SK-N-SH treated with all-trans-retinoic acid at 6 μM for 48 hours (cell line): Measurements from ENCODE around the gene ACKR3.

Source experiments
- ATAC-seq: fragments of 200-7000 bp; cut with Tn5 transposase; 3 replicates; pipeline ENCODE4 v1.9.1; 2020; ENCODE audit warnings: mild to moderate bottlenecking, moderate library complexity
- ARNTL ChIP-seq: fragments of 450-650 bp; formaldehyde crosslinking; IDR thresholded peaks from 2 replicates; pipeline ENCODE4 v1.5.0; 2020; ENCODE audit warnings: low read depth, mild to moderate bottlenecking, moderate library complexity, borderline replicate concordance
- BACH2 ChIP-seq: fragments of 250-450 bp; sonication (Bioruptor Pico); IDR thresholded peaks from 2 replicates; pipeline ENCODE4 v1.9.0; 2021; ENCODE audit warnings: mild to moderate bottlenecking, borderline replicate concordance
- CSDC2 ChIP-seq: fragments of 250-450 bp; sonication (Bioruptor Pico); IDR thresholded peaks from 2 replicates; pipeline ENCODE4 v1.5.0; 2020; ENCODE audit warnings: mild to moderate bottlenecking, moderate library complexity
- ESRRG ChIP-seq: fragments of 250-450 bp; sonication (Bioruptor Pico); IDR thresholded peaks from 2 replicates; pipeline ENCODE4 v1.6.1; 2021; ENCODE audit warnings: mild to moderate bottlenecking
- GLIS3 ChIP-seq: fragments of 250-450 bp; sonication (Bioruptor Pico); IDR thresholded peaks from 2 replicates; pipeline ENCODE4 v1.5.0; 2020; ENCODE audit warnings: mild to moderate bottlenecking, moderate library complexity
- ISL1 ChIP-seq: fragments of 250-450 bp; sonication (Bioruptor Pico); IDR thresholded peaks from 2 replicates; pipeline ENCODE4 v2.1.2; 2022; ENCODE audit warnings: mild to moderate bottlenecking, moderate library complexity
- OSR1 ChIP-seq: fragments of 250-450 bp; sonication (Bioruptor Pico); IDR thresholded peaks from 2 replicates; pipeline ENCODE4 v1.8.0; 2022; ENCODE audit warnings: moderate library complexity, mild to moderate bottlenecking, inconsistent platforms
- PPARA ChIP-seq: fragments of 250-450 bp; sonication (Bioruptor Pico); IDR thresholded peaks from 2 replicates; pipeline ENCODE4 v1.5.0; 2020; ENCODE audit warnings: mild to moderate bottlenecking, borderline replicate concordance
- RARB ChIP-seq: fragments of 250-450 bp; sonication (Bioruptor Pico); IDR thresholded peaks from 2 replicates; pipeline ENCODE4 v1.8.0; 2021; ENCODE audit warnings: mild to moderate bottlenecking, moderate library complexity
- SNAI2 ChIP-seq: fragments of 250-450 bp; sonication (Bioruptor Pico); IDR thresholded peaks from 2 replicates; pipeline ENCODE4 v1.5.0; 2020; ENCODE audit warnings: mild to moderate bottlenecking, moderate library complexity
- TCF4 ChIP-seq: fragments of 250-450 bp; sonication (Bioruptor Pico); IDR thresholded peaks from 2 replicates; pipeline ENCODE4 v1.8.0; 2021; ENCODE audit warnings: mild to moderate bottlenecking, moderate library complexity, borderline replicate concordance
- TOX ChIP-seq: fragments of 250-450 bp; sonication (Bioruptor Pico); IDR thresholded peaks from 2 replicates; pipeline ENCODE4 v1.8.0; 2021; ENCODE audit warnings: mild to moderate bottlenecking, moderate library complexity, borderline replicate concordance
- ZC3H10 ChIP-seq: fragments of 250-450 bp; sonication (Bioruptor Pico); IDR thresholded peaks from 2 replicates; pipeline ENCODE4 v1.5.1; 2021; ENCODE audit warnings: mild to moderate bottlenecking, moderate library complexity
- ZFP3 ChIP-seq: fragments of 250-450 bp; sonication (Bioruptor Pico); IDR thresholded peaks from 2 replicates; pipeline ENCODE4 v1.5.0; 2020; ENCODE audit warnings: mild to moderate bottlenecking, moderate library complexity
- ZFP30 ChIP-seq: fragments of 450-650 bp; formaldehyde crosslinking; IDR thresholded peaks from 2 replicates; pipeline ENCODE4 v1.5.0; 2022; ENCODE audit warnings: mild to moderate bottlenecking, moderate library complexity
- ZNF565 ChIP-seq: fragments of 450-650 bp; formaldehyde crosslinking; conservative IDR thresholded peaks from 2 replicates; pipeline ENCODE4 v1.5.0; 2020; ENCODE audit warnings: low read depth, mild to moderate bottlenecking, moderate library complexity
- ZNF8 ChIP-seq: fragments of 450-650 bp; formaldehyde crosslinking; IDR thresholded peaks from 2 replicates; pipeline ENCODE4 v1.5.0; 2020; ENCODE audit warnings: mild to moderate bottlenecking, moderate library complexity
- TF ChIP-seq, protein P1 (sequence below): fragments of 250-450 bp; sonication (Bioruptor Pico); IDR thresholded peaks from 2 replicates; pipeline ENCODE4 v1.5.0; 2020; ENCODE audit warnings: mild to moderate bottlenecking, moderate library complexity
- TF ChIP-seq, protein P2 (sequence below): fragments of 250-450 bp; sonication (Bioruptor Pico); IDR thresholded peaks from 2 replicates; pipeline ENCODE4 v1.5.1; 2020; ENCODE audit warnings: low read depth, mild to moderate bottlenecking, moderate library complexity
- TF ChIP-seq, protein P3 (sequence below): fragments of 250-450 bp; sonication (Bioruptor Pico); IDR thresholded peaks from 2 replicates; pipeline ENCODE4 v1.5.1; 2021; ENCODE audit warnings: mild to moderate bottlenecking, moderate library complexity
- TF ChIP-seq, protein P4 (sequence below): fragments of 250-450 bp; sonication (Bioruptor Pico); IDR thresholded peaks from 2 replicates; pipeline ENCODE4 v1.8.0; 2021; ENCODE audit warnings: low read depth, mild to moderate bottlenecking, moderate library complexity, borderline replicate concordance
- TF ChIP-seq, protein P5 (sequence below): fragments of 250-450 bp; sonication (Bioruptor Pico); IDR thresholded peaks from 2 replicates; pipeline ENCODE4 v1.8.0; 2020; ENCODE audit warnings: mild to moderate bottlenecking, moderate library complexity, borderline replicate concordance

Gene ACKR3

DNA sequence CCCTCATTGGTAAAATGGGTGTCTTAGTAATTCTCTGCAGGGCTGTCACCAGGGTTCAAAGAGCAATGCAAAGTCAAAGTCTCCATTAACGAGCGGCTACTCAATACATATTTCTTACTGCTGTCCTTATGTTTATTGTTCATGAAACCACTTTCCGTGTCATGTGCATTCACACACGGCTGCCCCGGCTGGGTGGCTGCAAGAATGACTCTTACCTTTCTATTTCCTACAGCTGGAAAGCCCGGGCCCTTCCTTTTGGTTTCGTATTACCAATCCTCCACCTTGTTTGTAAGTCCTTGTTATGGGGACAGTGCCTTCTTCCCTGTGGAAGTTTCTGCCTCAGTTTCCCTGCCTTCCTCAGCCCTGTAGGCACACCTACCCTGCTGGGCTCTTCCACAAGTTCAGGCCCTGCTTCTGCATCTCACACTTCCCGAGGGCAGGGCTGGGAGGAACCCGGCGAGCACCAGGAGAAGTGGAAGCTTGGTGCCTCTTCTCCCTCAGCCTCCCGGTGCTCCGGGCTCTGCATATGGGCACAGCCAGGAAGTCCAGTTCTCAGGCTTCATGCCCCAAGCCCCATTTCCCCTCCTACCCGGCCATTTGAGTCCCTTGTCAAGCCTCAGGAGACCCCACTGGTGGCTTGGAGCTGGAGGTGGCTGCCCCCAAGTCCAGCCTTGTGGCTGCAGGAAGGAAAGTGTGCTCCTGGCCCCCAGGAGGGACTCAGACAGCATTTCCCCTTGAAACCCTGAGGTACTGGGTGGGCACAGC, 18.7 kb upstream of the ACKR3 start:
- no peak for ATAC-seq
- TF ChIP-seq GLIS3 (CRISPR knock-in tag) (no peak), PPARA (CRISPR knock-in tag) (no peak), ZC3H10 (CRISPR knock-in tag) (no peak), CSDC2 (CRISPR knock-in tag) (no peak), ISL1 (CRISPR knock-in tag) (no peak), SNAI2 (CRISPR knock-in tag) (no peak), ZFP30 (CRISPR knock-in tag) (no peak), ZFP3 (CRISPR knock-in tag) (no peak), OSR1 (CRISPR knock-in tag) (no peak), ZNF8 (CRISPR knock-in tag) (no peak), ARNTL (CRISPR knock-in tag) (no peak)
- TF ChIP-seq, protein P1, sequence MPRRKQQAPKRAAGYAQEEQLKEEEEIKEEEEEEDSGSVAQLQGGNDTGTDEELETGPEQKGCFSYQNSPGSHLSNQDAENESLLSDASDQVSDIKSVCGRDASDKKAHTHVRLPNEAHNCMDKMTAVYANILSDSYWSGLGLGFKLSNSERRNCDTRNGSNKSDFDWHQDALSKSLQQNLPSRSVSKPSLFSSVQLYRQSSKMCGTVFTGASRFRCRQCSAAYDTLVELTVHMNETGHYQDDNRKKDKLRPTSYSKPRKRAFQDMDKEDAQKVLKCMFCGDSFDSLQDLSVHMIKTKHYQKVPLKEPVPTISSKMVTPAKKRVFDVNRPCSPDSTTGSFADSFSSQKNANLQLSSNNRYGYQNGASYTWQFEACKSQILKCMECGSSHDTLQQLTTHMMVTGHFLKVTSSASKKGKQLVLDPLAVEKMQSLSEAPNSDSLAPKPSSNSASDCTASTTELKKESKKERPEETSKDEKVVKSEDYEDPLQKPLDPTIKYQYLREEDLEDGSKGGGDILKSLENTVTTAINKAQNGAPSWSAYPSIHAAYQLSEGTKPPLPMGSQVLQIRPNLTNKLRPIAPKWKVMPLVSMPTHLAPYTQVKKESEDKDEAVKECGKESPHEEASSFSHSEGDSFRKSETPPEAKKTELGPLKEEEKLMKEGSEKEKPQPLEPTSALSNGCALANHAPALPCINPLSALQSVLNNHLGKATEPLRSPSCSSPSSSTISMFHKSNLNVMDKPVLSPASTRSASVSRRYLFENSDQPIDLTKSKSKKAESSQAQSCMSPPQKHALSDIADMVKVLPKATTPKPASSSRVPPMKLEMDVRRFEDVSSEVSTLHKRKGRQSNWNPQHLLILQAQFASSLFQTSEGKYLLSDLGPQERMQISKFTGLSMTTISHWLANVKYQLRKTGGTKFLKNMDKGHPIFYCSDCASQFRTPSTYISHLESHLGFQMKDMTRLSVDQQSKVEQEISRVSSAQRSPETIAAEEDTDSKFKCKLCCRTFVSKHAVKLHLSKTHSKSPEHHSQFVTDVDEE (CRISPR knock-in tag) = no peak
- TF ChIP-seq, protein P2, sequence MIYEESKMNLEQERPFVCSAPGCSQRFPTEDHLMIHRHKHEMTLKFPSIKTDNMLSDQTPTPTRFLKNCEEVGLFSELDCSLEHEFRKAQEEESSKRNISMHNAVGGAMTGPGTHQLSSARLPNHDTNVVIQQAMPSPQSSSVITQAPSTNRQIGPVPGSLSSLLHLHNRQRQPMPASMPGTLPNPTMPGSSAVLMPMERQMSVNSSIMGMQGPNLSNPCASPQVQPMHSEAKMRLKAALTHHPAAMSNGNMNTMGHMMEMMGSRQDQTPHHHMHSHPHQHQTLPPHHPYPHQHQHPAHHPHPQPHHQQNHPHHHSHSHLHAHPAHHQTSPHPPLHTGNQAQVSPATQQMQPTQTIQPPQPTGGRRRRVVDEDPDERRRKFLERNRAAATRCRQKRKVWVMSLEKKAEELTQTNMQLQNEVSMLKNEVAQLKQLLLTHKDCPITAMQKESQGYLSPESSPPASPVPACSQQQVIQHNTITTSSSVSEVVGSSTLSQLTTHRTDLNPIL = no peak

DNA sequence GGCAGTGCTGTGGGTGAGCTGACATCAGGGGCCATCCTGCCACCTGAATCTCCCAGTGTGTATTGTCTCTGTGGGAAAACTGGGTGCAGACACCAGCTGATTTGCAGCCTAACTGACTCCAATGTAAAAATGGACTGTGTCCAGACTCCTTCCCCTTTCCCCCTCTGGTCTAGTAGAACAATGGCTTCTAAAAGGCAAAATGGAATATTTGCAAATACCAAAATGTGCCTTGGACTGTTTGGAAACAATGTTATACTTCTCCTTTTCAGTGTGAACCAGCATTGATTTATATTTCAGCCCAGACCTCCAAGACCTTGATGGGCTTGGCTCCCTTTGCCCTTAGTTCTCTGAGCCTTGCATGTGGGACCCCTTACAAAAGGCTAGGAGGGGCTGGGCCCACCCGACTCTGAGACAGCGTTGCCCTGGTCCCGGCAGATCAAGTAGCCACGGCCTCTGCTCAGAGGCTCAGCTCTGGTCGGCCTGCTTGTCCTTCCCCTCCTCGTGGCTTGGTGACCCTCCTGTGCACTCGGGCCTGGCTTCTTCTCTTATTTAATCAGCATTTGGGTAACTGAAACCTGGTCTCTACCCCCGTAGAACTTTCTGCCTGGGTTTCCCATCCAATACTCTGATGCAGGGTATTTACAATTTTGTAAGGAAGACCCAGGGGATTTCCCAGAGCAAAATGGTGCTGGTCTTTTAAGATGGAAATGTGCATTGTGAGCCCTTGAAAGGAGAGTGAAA, 18.0 kb upstream of the ACKR3 start:
- no peak for ATAC-seq
- no peak for TF ChIP-seq ZNF8 (CRISPR knock-in tag)
- TF ChIP-seq RARB = no peak
- no peak for TF ChIP-seq ZFP30 (CRISPR knock-in tag)
- no peak for TF ChIP-seq ZNF565
- TF ChIP-seq PPARA (CRISPR knock-in tag) = no peak
- TF ChIP-seq, protein P2 = no peak
- TF ChIP-seq BACH2 (CRISPR knock-in tag) = no peak
- TF ChIP-seq ZC3H10 (CRISPR knock-in tag) = no peak
- TF ChIP-seq, protein P1 (CRISPR knock-in tag) = no peak
- TF ChIP-seq TCF4 (CRISPR knock-in tag) = no peak
- TF ChIP-seq TOX = no peak
- TF ChIP-seq SNAI2 (CRISPR knock-in tag) = no peak
- TF ChIP-seq CSDC2 (CRISPR knock-in tag) = no peak
- TF ChIP-seq, protein P3, sequence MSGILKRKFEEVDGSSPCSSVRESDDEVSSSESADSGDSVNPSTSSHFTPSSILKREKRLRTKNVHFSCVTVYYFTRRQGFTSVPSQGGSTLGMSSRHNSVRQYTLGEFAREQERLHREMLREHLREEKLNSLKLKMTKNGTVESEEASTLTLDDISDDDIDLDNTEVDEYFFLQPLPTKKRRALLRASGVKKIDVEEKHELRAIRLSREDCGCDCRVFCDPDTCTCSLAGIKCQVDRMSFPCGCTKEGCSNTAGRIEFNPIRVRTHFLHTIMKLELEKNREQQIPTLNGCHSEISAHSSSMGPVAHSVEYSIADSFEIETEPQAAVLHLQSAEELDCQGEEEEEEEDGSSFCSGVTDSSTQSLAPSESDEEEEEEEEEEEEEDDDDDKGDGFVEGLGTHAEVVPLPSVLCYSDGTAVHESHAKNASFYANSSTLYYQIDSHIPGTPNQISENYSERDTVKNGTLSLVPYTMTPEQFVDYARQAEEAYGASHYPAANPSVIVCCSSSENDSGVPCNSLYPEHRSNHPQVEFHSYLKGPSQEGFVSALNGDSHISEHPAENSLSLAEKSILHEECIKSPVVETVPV (CRISPR knock-in tag) = no peak
- TF ChIP-seq, protein P4, sequence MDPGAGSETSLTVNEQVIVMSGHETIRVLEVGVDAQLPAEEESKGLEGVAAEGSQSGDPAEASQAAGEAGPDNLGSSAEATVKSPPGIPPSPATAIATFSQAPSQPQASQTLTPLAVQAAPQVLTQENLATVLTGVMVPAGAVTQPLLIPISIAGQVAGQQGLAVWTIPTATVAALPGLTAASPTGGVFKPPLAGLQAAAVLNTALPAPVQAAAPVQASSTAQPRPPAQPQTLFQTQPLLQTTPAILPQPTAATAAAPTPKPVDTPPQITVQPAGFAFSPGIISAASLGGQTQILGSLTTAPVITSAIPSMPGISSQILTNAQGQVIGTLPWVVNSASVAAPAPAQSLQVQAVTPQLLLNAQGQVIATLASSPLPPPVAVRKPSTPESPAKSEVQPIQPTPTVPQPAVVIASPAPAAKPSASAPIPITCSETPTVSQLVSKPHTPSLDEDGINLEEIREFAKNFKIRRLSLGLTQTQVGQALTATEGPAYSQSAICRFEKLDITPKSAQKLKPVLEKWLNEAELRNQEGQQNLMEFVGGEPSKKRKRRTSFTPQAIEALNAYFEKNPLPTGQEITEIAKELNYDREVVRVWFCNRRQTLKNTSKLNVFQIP (CRISPR knock-in tag) = no peak
- TF ChIP-seq ISL1 (CRISPR knock-in tag) = no peak
- TF ChIP-seq OSR1 (CRISPR knock-in tag) = no peak
- TF ChIP-seq, protein P5, sequence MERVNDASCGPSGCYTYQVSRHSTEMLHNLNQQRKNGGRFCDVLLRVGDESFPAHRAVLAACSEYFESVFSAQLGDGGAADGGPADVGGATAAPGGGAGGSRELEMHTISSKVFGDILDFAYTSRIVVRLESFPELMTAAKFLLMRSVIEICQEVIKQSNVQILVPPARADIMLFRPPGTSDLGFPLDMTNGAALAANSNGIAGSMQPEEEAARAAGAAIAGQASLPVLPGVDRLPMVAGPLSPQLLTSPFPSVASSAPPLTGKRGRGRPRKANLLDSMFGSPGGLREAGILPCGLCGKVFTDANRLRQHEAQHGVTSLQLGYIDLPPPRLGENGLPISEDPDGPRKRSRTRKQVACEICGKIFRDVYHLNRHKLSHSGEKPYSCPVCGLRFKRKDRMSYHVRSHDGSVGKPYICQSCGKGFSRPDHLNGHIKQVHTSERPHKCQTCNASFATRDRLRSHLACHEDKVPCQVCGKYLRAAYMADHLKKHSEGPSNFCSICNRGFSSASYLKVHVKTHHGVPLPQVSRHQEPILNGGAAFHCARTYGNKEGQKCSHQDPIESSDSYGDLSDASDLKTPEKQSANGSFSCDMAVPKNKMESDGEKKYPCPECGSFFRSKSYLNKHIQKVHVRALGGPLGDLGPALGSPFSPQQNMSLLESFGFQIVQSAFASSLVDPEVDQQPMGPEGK (CRISPR knock-in tag) = no peak
- TF ChIP-seq GLIS3 (CRISPR knock-in tag) = no peak
- TF ChIP-seq ESRRG (CRISPR knock-in tag) = no peak
